TTC549 (cell line): ENCODE data around the gene TPPP.

ENCODE experiments used
- FAIRE-seq: peaks from 2 replicates; lab custom pipeline; 2012; peaks lifted over from hg19 to GRCh38; lab: Jason Lieb, UNC

Gene TPPP

DNA sequence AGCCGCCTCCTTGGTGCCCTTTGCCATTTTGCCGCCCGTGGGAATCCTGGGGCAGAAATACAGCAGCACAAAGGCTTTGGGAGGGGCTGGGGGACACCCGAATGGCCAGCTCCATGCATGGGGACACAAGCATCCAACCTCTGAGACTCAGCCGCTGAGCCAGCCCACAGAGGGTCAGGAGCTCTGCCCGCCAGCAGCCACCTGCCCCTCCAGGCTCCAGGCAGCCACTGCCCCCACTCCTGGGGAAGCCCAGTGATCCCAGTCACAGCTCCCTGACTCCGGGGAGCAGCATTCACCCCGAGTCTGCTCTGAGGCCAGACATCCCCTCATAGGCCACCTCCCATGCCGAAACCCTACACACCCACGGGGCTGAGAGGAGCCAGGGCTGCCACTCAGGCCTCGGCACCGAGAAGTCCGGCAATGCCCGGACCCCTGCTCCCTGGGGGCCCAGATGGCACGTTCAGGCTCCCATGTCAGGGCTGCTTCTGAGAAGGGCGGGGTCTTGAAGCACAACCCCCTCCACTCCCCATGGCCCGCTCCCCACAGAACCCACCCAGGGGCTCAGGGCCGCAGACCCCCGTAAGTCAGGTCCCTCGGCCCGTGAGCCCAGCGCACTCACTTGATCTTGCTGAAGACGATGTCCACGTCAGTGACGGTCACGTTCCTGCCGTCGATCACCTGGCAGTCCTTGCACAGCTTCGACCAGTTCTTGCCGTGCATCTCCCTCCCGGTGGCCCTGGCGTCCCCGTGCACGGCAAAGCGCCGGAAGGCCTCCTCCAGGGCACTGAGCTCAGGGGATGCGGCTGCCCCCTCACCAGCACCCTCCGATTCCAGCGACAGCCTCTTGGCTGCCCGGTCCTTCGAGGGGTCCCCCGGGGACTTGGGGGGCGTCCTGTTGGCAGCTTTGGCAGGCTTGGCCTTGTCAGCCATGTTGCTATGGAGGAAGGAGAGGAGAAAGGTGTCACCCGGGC is 15.7 kb downstream of the TPPP start:
- FAIRE-seq = no peak

DNA sequence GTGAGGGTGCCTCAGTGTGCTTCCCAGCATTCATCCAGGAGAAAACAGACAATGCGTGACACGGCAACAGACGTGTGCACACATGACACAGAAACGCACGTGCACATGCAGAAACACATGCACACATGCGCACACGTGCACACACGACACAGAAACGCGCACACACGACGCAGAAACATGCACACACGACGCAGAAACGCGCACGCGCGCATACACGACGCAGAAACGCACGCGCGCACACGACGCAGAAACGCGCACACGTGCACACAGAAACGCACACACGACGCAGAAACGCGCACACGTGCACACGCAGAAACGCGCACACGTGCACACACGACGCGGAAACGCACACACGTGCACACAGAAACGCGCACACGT is 16.5 kb downstream of the TPPP start:
- no peak for FAIRE-seq

DNA sequence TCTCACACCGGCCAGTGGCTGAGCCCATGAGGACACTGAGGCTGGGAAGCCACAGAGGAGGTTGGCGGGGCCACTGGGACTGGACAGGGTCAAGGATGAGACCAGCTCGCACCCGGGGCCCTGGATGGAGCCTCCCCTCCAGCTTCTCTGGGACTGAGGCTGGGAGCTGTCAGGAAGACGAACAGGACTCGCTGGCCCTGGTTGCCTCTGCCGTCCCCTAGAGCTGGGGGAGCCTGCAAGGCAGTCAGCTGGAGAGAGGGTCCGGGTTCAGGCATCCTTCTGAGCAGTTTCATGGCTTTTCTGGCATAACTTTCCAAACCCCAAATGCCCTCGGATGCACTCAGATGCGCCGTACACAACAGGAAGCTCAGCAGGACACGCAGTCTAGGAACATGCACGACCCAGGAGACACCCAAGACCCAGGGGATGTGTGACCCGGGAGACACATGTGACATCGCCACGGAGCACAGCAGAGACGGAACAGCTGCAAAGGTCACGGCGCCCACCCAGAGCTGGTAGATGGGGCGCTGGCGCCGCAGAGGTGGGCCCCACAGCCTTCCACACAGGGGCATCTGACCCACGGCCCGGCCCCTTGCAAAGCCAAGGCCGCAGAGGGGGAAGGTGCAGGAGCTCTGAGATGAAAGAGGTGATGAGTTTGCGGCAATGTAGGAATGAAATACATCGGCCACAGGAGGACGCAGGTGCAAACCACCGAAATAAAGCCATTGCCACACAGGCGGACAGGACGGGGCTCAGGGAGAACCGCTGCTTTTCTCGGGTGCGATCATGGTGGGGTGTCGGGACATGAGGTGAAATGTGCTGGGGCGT is 17.1 kb downstream of the TPPP start:
- FAIRE-seq = no peak

DNA sequence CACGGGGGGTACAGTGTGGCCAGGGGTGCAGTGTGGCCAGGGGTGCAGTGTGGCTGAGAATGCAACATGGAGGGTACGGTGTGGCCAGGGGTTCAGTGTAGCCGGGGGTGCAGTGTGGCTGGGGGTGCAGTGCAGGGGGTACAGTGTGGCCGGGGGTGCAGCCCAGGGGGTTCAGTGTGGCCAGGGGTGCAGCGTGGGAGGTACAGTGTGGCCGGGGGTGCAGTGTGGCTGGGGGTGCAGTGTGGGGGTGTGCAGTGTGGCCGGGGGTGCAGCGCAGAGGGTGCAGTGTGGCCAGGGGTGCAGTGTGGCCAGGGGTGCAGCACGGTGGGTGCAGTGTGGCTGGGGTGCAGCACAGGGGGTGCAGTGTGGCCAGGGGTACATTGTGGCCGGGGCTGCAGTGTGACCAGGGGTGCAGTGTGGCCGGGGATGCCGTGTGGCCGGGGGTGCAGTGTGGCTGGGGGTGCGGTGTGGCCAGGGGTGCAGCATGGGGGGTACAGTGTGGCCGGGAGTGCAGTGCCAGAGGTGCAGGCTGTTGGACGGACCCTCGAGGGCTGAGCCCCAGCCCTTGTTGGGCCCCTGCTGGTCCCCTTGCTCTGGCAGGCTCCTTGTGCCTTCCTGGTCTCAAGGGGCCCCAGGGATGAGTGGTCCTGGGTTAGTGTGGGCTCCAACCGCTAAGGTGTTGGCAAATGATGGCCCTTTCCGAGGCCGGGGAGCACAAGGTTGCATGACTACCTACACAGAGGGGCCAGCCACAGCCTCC is 17.9 kb downstream of the TPPP start:
- no peak for FAIRE-seq

DNA sequence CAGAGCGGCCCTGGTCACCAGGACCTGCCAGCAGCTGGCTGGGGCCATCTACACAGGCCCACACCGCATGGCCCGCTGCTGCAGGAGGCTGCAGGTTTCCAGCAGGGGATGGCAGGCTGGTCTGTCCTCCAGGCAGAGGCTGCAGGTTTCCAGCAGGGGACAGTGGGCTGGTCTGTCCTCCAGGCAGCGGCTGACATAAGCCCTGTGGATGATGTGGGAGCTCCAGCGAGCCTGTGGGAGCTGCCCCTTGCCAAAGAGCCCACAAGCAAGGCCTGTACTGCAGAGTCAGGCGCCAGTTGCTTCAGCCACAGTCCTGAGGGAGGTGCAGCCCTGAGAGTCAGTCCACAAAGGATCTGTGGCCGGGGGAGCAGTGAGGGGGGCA is 18.5 kb downstream of the TPPP start:
- FAIRE-seq = no peak

DNA sequence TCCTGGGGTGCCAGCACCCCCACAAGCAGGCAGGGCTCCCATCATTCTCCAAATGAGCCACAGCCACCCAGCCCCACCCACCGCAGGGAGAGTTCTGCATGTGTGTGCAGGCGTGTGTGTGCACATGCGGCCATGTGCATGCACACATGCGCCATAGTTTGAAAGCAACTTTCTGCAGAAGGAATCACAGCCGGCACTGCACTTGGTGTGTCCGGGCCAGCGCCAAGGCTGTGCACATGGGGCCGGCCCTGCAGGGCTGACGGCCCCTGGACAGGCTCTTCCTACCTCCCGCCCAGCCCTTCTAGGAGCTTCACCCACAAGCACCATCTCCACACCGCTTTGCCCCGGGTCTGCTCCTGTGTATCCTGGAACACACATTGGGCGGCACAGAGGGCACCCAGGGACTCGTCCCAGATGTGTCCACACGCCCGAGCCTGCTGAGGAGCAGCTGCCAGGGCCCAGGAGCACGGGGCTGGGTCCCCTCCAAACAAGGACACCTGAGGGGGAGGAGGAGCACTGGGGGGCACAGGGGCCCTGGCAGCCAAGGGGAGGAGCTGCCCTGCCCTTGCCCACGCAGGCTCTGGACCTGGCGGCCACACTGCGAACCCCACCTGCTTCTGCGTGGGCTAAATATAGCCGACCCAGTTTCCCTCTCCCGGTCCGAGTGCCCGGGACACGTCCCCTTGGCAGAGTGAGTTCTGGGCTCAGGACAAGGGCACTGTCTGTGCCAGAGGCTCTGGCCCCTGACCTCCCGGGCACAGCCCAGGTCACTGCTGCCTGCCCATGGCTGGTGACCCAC is 19.1 kb downstream of the TPPP start:
- FAIRE-seq = no peak

DNA sequence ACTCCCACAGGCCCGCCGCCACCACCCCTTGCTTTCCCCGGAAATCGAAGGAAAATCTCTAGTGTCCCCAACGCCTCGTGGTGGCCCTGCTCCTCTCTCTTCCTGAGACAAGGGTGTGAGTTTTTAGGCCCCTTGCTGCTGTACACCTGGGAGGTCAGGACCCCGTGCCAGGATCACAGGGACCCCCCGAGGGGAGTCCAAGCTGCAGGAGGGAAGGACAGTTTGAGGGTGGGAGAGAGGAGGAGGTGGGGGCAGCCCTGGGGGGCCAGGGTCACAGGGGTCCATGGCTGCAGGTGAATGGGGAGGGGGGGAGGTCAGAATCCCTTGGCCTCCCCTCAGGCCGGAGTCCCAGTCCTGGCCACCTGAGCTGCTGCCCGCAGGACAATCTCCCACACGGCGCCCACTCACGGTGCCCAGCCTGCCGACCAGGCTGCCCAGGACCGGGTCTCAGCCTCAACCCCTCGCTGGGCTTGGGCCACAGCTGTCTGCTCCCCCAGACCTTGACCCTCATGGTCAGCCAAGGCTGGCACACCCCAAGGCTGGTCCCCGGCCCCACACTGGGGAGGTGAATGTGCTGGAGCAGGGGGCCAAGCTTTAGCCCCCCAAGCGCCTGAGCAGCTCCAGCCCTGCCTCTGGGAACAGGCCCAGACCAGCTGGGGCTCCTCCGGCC is 19.9 kb downstream of the TPPP start:
- no peak for FAIRE-seq

DNA sequence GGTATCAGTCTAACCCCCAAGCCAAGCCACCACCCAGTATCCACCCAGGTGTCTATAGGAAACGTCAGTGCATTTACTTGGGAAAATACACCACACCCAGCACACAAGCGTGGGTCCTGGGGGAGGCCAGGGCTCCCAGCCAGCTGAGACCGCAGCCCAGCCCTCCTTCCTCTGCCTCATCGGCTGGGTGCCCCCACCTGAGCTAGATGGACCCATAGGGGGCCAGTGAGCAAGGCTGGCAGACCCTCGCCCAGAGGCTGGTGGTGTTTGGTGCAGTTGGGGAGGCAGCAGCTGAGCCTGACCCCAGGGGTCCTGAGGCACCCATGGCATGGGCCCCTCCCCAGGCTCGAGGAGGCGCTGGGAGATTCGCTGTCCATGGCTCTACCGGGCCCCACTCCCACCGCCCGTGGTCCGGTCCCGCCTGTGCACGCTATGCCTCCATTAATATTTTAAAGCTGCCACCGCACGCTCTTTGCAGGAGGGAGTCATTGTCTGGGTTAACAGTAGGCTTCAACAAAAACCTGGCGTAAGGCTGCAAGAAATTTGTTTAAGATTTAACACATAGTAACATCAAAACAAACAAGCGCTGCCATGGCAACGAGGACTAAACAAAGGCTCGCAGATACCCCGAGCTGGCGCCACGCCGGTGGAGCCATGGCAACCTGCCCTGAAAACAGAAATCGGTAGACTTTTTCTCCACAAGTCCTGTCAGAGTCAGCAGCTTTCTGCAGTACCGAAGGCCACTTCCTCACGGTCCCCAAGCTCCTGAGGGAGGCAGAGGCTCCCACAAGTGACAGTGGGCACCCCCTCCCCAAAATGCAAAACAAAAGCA is 20.6 kb downstream of the TPPP start:
- FAIRE-seq = no peak

DNA sequence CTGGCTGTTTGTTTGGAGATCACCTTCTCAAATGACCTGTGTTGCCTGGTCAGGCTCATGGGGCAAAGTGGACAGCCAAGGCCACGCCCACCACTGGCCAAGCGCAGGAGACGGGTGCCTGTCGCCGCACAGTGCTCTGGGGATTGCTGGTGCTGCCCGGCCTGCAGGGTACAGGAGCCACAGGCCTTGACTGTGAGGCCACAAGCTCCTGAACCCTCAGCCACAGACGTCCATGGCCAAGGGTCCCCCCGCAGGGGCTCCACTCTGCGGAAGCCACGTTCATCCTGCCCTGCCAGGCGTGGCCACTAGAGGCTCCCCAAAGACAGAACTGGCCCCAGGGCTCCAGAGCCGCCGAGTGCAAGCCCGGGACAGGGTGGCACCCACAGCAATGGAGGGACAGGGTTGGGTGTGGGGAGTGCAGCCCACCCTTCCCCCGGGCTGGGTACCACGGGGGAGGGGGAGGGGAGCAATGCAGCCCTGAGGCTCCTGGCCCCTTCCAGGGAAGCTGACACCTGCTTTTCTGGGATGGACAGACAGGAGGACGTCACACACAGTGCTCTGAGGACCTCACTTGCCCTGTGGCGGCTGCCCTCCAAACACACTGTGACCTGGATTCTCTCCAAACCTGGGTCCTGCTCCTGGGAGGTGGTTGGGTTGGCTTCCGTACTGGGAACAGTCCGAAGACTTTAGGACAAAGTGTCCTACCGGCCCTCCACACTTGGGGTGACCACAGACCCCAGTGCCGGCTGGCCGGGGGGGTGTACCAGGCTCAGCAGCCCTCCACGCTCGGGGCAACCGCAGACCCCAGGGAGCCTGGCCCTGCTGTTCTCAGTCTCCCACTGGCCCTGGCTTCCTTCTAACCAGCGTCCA is 21.5 kb downstream of the TPPP start:
- FAIRE-seq = no peak

DNA sequence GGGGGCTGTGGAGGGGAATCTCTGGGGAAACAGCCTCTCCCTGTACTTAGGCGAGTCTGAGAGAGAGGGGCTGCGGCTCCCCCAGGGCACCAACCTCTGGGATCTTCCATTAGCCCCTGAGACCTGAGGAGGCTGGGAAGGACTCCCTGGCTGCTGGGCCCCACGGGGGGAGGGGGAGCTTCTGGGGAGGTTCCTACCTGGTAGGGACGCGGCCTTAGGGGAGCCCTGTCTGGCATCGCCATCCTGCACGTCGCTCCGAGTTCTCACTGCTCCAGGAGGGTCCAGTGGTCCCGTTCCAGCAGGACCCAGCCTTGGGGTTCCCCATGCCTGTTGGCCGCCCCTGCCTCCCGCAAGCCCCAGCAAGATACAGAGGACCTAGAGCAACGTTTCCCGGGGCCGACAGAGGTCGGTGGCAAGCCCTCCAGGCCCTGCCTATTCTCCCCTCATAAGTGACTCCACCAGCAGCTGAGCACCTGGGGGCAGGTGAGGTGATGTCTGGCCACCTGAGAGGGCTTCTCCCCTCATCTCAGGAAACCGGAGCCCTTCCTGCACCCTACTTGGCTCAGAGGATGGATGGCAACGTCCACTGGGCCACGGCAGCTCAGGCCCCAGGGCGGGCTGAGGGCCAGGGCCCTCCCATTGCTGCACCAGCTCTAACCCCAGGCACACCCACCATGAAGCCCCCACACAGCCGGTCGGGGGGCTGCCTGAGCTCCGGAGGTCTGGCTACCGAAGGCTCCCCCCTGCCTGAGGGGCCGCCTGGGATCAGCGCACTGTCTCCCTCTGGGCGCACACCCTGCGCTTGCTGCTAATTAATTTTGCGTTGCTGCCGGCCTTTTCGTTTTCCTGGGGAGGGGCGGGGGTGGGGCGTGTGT is 22.5 kb downstream of the TPPP start:
- no peak for FAIRE-seq

DNA sequence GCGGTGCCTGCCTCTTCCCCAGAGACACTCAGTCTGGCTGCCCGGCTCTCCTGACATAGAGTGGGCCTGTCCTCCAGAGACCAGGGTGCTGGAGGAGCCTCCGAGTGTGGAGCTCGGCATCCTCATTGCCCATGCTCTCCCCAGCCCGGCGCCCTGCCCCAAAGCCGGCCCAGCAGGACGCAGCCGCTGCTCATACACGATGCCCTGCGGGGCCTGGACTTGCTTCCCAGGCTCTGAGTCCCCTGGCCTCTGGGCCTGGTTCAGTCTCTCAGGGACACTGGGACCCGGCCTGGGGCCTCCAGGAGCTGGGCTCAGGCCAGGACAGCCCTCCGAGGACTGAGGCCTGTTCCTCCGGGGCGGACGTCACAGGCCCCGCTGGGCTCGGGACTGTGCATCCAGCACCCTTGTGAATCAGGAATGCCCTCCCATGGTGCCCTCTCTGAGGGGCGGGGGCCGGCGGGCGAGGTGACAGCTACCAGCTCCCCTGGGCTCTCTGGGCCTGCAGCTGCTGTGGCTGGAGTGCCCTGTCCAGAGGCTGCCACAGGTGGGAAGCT is 23.2 kb downstream of the TPPP start:
- FAIRE-seq = no peak

DNA sequence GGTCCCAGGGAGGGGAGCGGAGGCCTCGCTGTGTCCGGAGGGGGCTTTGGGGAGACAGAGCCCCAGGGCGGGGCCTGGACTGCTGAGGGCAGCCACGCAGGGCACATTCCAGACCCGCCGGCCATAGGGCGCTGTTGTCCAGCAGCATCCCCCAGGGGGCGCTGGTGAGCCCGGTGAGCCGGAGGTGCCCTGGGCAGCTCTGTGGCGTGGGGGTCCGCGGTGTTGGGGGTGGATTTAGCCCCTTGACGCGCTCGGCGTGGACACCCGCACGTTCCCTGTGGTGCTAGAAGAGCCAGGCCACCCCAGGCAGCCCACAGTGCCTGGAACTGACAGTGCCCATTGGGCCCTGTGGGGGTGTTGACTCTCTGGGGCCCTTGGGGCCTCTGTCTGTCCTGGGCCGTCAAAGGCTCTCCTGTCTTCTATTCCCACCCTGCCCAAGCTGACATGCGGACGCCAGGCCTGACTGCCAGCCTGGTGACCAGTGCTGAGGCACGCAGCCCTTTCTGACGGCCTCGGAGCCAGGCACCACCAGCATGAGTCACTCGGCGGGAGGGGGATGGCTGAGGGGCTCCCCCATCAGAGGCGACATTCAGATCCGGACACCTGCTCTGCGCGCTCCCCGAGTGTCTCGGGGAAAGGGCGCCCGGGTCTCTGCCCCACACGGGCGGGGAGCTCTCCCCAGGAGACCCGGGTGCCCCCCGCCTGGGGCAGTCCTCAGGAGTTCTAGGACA is 23.9 kb downstream of the TPPP start:
- FAIRE-seq = no peak

DNA sequence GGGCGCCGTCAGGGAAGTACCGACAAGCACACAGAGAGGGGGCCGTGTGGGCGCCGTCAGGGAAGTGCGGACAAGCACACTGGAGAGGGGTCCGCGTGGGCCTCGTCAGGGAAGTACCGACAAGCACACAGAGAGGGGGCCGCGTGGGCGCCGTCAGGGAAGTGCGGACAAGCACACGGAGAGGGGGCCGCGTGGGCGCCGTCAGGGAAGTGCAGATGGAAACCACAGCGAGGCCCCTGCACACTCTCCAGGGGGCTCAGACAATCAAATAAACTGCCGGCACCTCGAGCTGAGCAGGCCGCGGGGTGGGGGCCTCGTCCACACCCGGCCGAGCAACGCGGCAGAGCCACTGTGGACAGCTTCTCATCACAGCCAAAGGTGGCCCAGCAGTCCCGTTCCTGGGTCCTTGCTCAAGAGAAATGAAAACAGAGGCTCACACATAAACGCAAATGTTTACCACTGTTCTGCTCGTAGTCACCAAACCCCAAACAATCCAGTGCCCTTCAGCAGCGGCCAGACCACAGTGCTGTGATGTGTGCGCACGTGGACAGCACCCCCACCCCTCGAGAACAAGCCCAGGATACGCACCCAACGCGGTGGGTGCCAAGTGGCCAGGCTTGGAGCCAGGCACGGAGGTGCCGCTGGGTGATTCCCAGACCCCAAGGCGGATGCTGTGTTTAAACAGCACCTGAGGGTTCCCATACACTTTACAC is 24.7 kb downstream of the TPPP start:
- FAIRE-seq = no peak

DNA sequence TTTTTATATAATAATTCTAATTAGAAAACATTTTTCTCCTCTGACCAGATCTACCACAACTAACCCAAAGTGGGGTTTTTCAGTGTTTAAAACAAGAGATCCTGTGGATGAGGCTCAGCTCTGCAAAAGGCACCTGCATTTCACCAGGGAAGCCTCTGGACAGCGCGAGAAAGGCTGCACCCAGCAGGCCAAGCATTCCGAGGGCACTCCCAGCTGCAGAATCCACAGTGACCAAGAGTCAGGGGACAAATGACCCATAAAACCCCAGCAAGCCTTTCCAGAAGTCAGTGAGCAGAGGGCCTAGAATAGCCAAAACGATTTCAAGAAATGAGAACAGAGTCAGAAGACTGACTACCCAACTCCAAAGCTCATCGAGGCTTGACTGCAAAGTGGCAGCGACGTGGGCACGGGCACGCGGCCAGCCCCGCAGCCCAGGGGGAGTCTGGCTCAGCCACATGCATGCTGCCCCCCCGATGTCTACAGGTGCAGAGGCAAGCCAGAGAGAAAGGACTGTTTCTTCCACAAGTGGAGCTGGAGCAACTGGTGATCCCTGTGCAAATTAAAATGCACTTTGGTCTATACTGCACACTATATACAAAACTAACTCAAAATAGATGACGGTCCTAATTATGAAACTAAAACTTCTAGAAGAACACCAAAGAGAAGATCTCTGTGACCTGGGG is 26.2 kb downstream of the TPPP start:
- no peak for FAIRE-seq

DNA sequence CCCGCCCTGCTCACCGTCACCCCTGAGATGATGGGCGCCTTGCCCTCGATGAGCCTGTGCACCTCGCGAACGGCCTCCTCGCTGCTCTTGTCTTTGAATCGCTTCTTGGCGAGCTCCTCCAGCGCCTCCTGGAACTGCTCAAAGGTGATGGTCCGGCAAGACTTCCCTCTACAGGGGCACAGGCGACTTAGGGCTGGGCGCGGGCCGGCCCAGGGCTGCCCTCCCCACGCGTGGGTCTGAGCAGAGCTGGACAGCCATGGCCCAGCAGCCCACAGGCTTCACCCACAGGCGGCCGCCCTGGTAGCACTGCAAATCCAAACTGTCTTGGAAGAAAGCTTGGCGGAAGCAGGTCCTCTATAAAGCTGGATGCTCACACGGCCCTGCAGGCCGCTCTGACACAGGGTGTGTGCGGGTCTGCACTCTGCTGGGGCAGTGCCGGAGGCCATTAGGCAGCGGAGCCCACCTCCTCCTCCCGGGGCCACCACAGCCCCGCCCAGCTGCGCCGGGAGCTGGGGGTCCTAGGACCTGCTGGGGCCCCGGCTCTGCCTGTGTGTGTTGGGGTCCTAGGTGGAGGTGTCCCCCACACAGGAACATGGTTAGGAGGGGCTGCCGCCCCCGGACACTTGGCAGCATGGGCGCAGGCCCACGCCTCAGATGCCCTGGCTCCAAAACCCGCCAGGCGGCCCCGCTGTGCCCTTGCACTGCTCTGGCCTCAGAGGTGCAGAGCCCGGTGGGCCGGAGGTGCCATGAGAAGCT is 27.0 kb downstream of the TPPP start:
- FAIRE-seq = no peak
